Sigmoid colon (tissue), 7 donors: ENCODE results near the gene ADARB2. TPM values are rescaled to one million over a fixed set of nuclear protein-coding genes. Genes with fewer than 3 reads are reported as not detected.

Experiments
- DNase-seq: peaks from one replicate; pipeline ENCODE4 v3.0.0-alpha.2; 2019
- H3K27ac ChIP-seq, 4 donors: fragments of 200-600 bp; sonication (generic); one replicate each; pipeline ENCODE4 v1.5.1; 2016 to 2019; ENCODE audit warnings: mild to moderate bottlenecking in 1 of 4
- H3K27me3 ChIP-seq, 3 donors: fragments of 200-600 bp; sonication (generic); one replicate each; pipeline ENCODE4 v1.5.1; 2019; ENCODE audit warnings: mild to moderate bottlenecking in 1 of 3
- H3K36me3 ChIP-seq, 4 donors: fragments of 200-600 bp; sonication (generic); one replicate each; pipeline ENCODE4 v1.5.1; 2016 to 2019
- H3K4me1 ChIP-seq, 4 donors: fragments of 200-600 bp; sonication (generic); one replicate each; pipeline ENCODE4 v1.5.1; 2017 to 2019
- H3K4me3 ChIP-seq, 4 donors: fragments of 200-600 bp; sonication (generic); one replicate each; pipeline ENCODE4 v1.5.1; 2017 to 2019; ENCODE audit warnings: mild to moderate bottlenecking in 2 of 4, moderate library complexity in 1 of 4
- H3K9me3 ChIP-seq, 4 donors: fragments of 200-600 bp in 3 of 4; sonication (generic) in 3 of 4; one replicate each; pipeline versions ENCODE4 v1.5.1 to v1.6.1; 2013 to 2019
- CTCF ChIP-seq, 4 experiments: fragments of 450-650 bp in 3 of 4; fragments of 200-600 bp in 1 of 4; IDR thresholded peaks; one replicate each; pipeline ENCODE4 v1.5.1; 2016 to 2019; ENCODE audit warnings: antibody characterized with exemption in 4 of 4, mild to moderate bottlenecking in 3 of 4, moderate library complexity in 2 of 4
- EP300 ChIP-seq, 4 donors: sonication (generic); formaldehyde crosslinking; IDR thresholded peaks; one replicate each; pipeline ENCODE4 v1.6.1; 2017; ENCODE audit warnings: antibody characterized with exemption in 4 of 4
- POLR2A ChIP-seq, 2 donors: fragments of 450-650 bp; IDR thresholded peaks; one replicate each; pipeline ENCODE4 v1.6.1; 2016; ENCODE audit warnings: antibody characterized with exemption in 2 of 2, mild to moderate bottlenecking in 2 of 2, moderate library complexity in 2 of 2
- POLR2AphosphoS5 ChIP-seq, 4 donors: sonication (generic); formaldehyde crosslinking; IDR thresholded peaks; one replicate each; pipeline ENCODE4 v1.6.1; 2017; ENCODE audit warnings: antibody characterized with exemption in 4 of 4
- WGBS, 2 donors: extraction: QIAGEN DNeasy Blood & Tissue Kit; methylation state at CpG; one replicate each; pipeline ENCODE4 v1.1.7; 2013; 5-methylcytosine and 5-hydroxymethylcytosine counted together
- intact Hi-C: fragments of 100-400 bp; cut with DNase I; formaldehyde crosslinking; loops from one replicate; pipeline ENCODE4 v1.15.1; 2023
- polyA plus RNA-seq, 3 donors: library from polyadenylated mRNA; stranded (reverse); fragments of 200-250 nt; gene quantifications; one replicate each; pipeline ENCODE4 v1.2.3, GENCODE V29; 2013
- total RNA-seq, 4 donors: library from RNA; depleted of rRNA; stranded (reverse); fragments of >200 nt; gene quantifications; one replicate each; pipeline ENCODE4 v1.1.0, GENCODE V29; 2016
- donor health status: healthy with polysubstance abuse.
- donor health status: Bipolar disorder and iron deficiency.
- donor health status: healthy.

The ADARB2 gene
- total and polyA plus RNA-seq, 7 donors: 0.60 to 5.9 (median 3.5) TPM; not detected in 1

DNA sequence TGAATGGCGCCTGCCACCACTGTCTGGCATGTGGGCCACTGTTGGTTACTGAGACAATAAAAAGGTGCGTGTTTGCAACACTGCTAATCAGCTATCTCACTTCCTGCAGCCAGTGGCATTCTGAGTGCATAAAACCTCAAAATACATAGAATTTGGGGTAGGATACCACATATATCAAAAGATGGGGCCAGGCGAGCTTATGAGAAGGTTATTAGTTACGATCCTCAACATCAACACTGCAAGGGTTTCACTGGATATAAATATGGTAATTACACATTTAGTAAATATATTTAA lies 480.9 kb downstream of the ADARB2 start:
- TF ChIP-seq POLR2A (IDR thresholded peaks at IDR 0.05) (no peak), CTCF (IDR thresholded peaks at IDR 0.05) (no peak), EP300 (IDR thresholded peaks at IDR 0.05) (no peak), POLR2AphosphoS5 (IDR thresholded peaks at IDR 0.05) (no peak)
- Histone ChIP-seq H3K4me3 (no peak overlapping the region), H3K27me3 (peaks cover 0 to 6% (median 0%) of the 10 kb centered on the region in 3 donors), H3K36me3 (no peaks in the 10 kb centered on the region), H3K4me1 (no peaks in the 10 kb centered on the region), H3K27ac (no peak overlapping the region), H3K9me3 (no peaks in the 10 kb centered on the region)
- DNase-seq: no peak
- 42 to 76% methylated on average over 4 of the region's 4 CpGs for WGBS, 2 donors
- intact Hi-C loops: no loop called here

GRCh38 chr10:1255600-1256431 lies 481.5 kb downstream of the ADARB2 start:
- no peak for DNase-seq
- no peaks in the 10 kb centered on the region for H3K9me3 ChIP-seq
- H3K4me3 ChIP-seq: no peak overlapping the region
- 74 to 85% methylated on average over 10 of the region's 10 CpGs for WGBS, 2 donors
- no peak overlapping the region for H3K27ac ChIP-seq
- H3K4me1 ChIP-seq: no peaks in the 10 kb centered on the region
- H3K36me3 ChIP-seq: no peaks in the 10 kb centered on the region
- TF ChIP-seq POLR2AphosphoS5 (IDR thresholded peaks at IDR 0.05): no peak
- TF ChIP-seq EP300 (IDR thresholded peaks at IDR 0.05): no peak
- no peak for TF ChIP-seq POLR2A (IDR thresholded peaks at IDR 0.05)
- no peak for TF ChIP-seq CTCF (IDR thresholded peaks at IDR 0.05)
- peaks cover 0 to 6% (median 0%) of the 10 kb centered on the region in 3 donors for H3K27me3 ChIP-seq
- intact Hi-C loops: no loop called here

GRCh38 chr10:1255118-1255517 lies 482.2 kb downstream of the ADARB2 start:
- intact Hi-C loops: no loop called here
- H3K9me3 ChIP-seq: no peaks in the 10 kb centered on the region
- TF ChIP-seq EP300 (IDR thresholded peaks at IDR 0.05): no peak
- TF ChIP-seq CTCF (IDR thresholded peaks at IDR 0.05): no peak
- TF ChIP-seq POLR2A (IDR thresholded peaks at IDR 0.05): no peak
- no peak for TF ChIP-seq POLR2AphosphoS5 (IDR thresholded peaks at IDR 0.05)
- H3K27ac ChIP-seq: no peak overlapping the region
- no peak for DNase-seq
- peaks cover 0 to 6% (median 0%) of the 10 kb centered on the region in 3 donors for H3K27me3 ChIP-seq
- H3K4me3 ChIP-seq: no peak overlapping the region
- no peaks in the 10 kb centered on the region for H3K36me3 ChIP-seq
- no peaks in the 10 kb centered on the region for H3K4me1 ChIP-seq
- WGBS, 2 donors: 79 to 87% methylated on average over 9 of the region's 9 CpGs

DNA sequence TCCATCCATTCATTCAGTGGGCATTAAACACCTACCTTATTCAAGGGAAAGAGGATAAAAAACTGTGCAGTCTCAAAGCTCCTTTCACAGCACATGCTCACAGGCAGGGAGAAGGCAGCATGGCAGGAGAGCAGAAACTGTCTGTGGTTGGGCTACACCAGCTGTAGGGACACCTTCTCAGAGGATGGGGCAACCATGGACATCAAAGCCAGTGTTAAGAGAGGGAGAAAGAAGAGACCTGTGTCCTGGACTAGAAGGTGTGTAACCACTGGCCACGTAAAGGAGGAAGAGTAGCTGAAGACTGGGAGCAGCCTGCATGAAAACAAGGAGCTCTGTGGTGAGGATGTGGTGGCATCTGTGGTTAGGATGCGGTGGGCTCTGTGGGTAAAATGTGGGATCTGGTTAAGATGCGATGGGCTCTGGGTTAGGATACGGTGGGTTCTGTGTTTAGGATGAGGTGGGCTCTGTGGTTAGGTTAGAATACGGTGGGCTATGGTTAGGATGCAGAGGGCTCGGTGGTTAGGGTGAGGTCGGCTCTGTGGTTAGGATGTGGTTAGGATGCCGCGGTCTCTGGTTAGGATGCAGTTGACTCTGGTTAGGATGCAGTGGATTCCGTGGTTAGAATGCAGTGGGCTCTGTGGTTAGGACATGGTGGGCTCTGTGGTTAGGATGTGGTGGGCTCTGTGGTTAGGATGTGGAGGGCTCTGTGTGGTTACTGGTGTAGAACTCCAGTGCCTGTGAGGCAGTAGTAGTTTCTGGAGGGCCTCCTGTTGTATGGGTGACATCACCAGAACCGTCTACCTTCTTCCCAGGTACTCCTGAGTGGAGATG lies 483.6 kb downstream of the ADARB2 start:
- WGBS, 2 donors: 54 to 87% methylated on average over 11 of the region's 11 CpGs
- DNase-seq: no peak
- Histone ChIP-seq H3K27me3 (peaks cover 0 to 6% (median 0%) of the 10 kb centered on the region in 3 donors), H3K4me1 (no peaks in the 10 kb centered on the region), H3K9me3 (no peaks in the 10 kb centered on the region), H3K4me3 (no peak overlapping the region), H3K27ac (no peak overlapping the region), H3K36me3 (no peaks in the 10 kb centered on the region)
- intact Hi-C loops: no loop called here
- TF ChIP-seq POLR2AphosphoS5 (IDR thresholded peaks at IDR 0.05): no peak
- no peak for TF ChIP-seq CTCF (IDR thresholded peaks at IDR 0.05)
- no peak for TF ChIP-seq POLR2A (IDR thresholded peaks at IDR 0.05)
- no peak for TF ChIP-seq EP300 (IDR thresholded peaks at IDR 0.05)
